Activated gamma-delta T cell treated with anti-CD3 and anti-CD28 coated beads, Interleukin-2, amount 50 U/mL, for 16 hours (primary cell): Measurements from ENCODE around the gene RBM28.

Experiments used
- DNase-seq: peaks from one replicate; pipeline ENCODE4 v3.0.0-alpha.2; 2020; ENCODE audit warnings: low read depth

The RBM28 gene

DNA sequence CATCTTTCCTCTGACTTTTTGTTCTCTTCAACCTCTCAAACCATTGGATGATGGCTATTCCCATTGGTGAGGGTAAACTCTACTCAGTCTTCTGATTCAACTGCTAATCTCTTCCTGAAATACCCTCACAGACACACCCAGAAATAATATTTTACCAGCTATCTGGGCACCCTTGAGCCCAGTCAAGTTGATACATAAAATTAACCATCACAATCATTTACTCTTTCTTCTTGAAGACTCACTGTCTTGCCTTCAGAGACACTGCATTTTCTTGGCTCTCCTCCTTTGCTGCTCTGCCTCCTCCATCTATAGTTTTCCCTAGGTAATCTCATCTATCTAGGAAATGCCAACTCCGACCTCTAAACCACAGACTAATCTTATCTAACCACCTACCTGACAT, 30.3 kb upstream of the RBM28 start:
- DNase-seq, result no peak

DNA sequence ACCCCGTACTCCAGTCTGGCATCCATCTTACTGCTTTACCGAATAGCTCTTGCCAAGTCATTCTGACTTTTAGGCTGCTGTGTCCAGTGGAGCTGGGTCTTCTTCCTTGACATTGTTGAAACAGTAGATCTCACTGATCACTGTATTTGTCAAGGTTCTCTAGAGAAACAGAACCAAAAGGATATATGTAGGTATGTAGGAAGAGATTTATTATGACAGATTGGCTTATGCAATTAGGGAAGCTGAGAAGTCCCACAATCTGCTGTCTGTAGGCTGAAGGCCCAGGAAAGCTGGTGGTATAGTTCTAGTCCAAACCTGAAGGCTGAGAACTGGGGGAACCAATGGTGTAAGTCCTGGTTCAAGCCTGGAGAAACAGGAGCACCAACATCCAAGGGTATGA, 29.9 kb upstream of the RBM28 start:
- no peak for DNase-seq

DNA sequence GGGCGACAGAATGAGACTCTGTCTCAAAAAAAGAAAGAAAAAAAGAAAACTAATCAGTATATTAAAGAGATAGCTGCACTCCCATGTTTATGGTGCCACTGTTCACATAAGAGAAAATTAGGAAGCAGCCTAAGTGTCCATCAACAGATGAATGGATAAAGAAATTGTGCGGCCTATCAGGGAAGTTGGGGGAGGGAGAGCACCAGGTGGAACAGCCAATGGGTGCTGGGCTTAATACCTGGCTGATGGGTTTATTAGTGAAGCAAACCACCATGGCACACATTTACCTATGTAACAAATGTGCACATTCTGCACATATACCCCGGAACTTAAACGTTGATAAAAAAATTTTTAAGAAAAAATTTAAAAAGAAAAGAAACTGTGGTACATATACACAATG, 26.8 kb upstream of the RBM28 start:
- DNase-seq, result no peak

GRCh38 chr7:128366986-128367385, 23.3 kb upstream of the RBM28 start:
- DNase-seq, result no peak

GRCh38 chr7:128366300-128366699, 22.6 kb upstream of the RBM28 start:
- no peak for DNase-seq

- no peak for DNase-seq
These were observed 21.7 kb upstream of the RBM28 start for GRCh38 chr7:128365432-128365831.

GRCh38 chr7:128364166-128364870, 20.6 kb upstream of the RBM28 start:
- DNase-seq, result no peak

DNA sequence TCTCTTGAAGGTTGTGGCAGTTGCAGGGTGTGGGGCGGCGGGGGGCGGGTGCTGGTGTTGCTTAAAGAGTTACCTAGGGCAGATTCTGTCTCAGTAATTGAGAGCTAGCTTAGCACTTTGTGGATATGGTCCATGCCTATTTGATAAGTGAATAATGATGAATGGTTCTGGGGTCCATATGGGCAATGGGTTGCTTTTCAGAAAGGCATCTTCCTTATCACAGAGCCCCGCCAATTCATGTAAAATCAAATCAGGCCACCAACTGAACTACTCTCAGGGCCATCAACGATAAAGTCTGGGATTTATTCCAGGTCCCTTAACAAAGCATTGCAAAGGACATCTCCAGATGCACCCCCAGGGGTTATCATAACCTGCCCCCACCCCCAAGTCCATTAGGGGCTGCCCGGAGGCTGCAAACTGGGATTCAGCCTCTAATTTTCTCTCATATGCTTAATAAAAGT, 19.6 kb upstream of the RBM28 start:
- DNase-seq, result no peak

DNA sequence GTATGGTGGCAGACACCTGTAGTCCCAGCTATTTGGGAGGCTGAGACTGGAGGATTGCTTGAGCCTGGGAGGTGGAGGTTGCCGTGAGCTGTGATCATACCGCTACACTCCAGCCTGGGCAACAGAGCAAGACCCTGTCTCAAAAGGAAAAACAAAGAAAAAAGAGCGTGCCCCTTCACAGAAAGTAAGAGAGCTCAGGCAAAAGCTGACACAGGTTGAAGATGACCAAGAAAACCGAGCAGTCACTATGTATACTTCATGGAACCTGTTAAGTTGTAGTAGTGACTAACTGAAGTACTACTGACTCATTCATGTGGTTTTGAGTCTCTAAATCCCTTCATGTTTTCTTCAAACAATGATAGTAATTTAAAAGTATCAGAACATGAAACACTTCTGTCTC, 19.0 kb upstream of the RBM28 start:
- no peak for DNase-seq

GRCh38 chr7:128361411-128362379, 18.0 kb upstream of the RBM28 start, which contains the start of gene PRRT4:
PRRT4 (minus strand) TSS chr7:128361690.
- no peak for DNase-seq

GRCh38 chr7:128360359-128360678, 16.6 kb upstream of the RBM28 start:
- no peak for DNase-seq

GRCh38 chr7:128359939-128360338, 16.2 kb upstream of the RBM28 start:
- no peak for DNase-seq

GRCh38 chr7:128359336-128359735, 15.6 kb upstream of the RBM28 start:
- no peak for DNase-seq

DNA sequence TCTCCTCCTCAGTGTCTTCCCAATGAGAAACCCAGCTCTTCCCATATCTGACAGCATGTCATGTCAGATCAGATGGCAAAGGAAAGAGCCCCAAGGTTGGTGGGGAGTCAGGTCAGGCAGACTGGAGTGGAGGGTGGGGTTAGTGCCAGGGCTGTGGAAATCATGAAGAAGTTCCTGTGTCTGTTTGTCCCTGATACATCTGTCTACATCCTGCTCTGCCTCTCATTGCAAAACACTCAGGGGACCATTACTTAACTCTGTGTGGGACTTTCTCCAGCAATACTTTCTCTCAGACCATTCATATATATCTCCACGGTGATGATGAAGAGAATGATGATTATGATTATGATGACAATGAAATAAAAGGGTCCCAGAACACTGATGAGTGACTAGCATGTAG, 14.5 kb upstream of the RBM28 start:
- DNase-seq, result no peak

DNA sequence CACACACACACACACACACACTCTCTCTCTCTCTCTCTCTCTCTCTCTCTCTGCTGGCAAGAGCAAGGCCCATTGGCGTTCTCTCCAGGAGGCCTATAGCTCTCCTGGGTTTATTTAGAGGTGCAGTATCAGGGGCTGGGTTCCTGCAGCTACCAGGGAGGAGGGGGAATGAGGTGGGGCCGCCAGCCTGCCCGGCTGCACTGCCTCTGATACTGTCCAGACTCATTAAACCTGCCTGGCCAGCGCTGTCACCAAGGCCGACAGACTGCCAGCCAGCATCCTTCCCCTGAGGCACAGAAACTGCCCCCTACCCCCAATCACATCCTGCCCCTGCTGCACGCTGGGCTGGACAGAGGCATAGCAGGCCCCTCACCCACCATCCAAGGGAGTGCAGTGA, 13.5 kb upstream of the RBM28 start:
- no peak for DNase-seq

DNA sequence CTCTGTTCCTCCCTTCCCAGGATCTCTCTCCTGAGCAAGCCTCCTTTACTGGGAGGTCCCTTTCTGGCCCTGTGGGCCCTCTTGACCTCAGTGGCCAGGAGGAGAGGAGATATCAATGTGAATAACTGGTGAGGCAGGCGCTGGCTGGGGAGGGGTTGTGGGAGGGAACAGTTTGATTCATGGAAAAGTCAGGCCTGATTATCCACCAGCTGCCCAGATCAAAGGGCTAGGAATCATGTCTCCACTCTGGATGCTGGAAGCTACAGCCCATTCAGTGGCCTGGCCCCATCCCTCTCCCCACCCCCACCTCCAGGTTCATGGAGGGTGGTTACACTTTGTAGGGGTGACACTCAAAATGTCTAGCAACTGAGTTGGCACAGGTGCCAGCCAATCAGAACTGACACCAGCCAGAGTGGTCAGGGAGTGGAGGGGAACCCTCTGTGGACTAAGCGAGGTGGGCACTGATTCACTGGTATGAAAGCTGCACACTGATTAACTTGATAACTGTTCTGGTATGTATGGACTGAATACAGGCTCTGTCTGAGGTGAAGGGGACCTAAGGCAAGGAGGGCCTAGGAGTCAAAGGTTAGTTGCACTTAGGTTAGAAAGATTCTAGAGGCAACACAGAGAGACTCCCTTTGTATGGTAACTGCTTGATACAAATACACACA, 13.0 kb upstream of the RBM28 start:
- DNase-seq, result no peak

DNA sequence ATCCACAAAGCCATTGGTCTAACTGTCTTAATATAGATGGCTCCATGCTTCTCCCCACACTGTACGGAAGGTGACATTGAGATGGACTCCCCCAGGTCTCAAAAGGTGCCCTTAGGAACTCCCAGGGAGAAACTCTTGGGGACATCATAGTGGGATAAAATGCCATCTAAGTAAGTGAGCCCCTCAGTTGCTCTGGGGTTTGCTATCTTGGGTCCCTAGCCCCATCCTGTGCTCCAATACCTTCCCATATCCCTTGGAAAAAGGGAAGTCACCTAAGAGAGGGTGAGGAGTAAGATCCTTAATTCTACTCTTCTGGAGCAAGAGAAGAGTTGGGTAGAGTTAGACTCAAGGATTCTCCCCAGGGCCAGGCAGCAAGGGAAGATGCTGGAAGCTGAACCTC, 9.9 kb upstream of the RBM28 start:
- no peak for DNase-seq

DNA sequence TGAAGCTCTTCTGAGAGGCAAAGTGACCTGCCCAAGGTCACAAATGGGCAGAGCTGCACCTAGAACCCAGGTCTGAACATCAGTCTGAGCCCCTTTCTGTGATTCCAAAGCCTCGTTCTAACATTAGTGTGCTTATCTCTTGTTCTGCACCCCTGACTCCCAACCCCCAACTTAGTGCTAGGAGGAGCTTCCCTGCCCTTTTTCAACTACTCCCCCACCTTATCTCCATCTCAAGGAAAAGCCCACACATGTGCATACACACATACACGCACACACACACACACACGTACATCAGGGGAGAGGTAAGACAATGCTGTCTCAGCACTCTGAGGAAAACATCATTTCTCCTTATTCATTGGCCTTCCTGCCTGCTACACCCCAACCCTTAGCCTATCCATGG, 9.5 kb upstream of the RBM28 start:
- no peak for DNase-seq

DNA sequence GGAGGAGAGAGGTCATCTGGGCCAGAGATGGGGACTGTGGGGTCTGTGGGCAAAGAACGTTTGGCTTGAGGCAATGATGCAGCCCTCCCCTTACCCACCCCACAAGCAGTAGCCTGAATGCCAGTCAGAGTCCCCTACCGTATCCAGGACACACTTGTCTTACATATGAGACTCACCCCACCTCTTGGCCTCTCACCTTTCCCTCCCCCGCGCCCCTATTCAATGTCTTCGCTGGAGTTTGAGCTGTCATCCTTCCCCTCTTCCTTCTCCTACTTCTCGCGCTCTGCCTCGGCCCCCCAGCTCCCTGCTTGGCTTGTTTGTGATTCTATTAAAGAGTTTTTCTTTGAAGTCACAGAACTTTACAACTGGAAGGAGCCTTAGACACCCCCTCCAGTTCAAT, 8.9 kb upstream of the RBM28 start:
- no peak for DNase-seq

GRCh38 chr7:128352153-128352537, 8.4 kb upstream of the RBM28 start:
- no peak for DNase-seq

DNA sequence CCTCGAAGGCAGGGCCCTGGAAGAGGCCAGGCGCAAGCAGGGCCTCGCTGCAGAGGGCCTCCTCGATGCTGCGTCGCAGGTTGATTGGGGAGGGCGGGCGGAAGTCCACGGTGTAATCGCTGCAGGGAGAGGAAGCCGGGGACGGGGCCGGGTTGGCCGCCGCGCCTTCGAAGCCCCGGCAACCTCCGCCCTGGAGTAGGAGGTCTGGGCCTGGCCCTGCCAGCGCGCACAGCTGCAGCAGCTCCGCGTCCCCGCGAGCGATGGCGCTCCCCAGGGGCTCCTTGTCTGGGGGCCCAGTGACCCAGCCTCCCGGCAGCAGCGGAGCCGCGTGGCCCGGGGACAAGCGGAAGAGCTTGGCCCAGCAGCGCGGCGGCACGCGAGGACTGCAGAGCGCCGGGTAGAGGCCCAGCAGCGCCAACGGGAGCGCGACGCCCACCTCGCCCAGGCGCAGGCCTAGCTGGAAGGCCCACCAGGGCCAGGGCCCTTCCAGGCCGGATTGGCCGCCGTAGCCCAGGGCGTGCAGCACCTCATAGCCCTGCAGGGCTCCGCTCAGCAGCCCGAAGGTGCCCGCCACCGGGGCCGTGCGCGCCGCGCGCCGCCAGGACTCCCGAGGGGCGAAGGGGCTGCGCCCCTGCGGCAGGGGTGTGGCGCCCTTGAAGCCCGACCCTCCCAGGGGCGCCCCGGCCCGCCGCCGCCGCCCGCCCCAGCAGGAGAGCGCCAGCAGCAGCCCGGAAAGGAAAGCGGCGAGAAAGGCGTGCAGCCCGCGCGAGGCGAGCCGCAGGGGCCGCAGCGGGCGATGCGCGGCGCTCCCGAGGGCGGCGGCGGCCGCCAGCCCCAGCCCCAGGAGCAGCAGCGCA, 7.8 kb upstream of the RBM28 start:
- no peak for DNase-seq

GRCh38 chr7:128350708-128351295, 7.1 kb upstream of the RBM28 start:
- no peak for DNase-seq
